ENCODE results near the gene IL24.
A peak's percentile ranks its signal among the peaks of the same experiment; 100 is the strongest.

The IL24 gene

DNA sequence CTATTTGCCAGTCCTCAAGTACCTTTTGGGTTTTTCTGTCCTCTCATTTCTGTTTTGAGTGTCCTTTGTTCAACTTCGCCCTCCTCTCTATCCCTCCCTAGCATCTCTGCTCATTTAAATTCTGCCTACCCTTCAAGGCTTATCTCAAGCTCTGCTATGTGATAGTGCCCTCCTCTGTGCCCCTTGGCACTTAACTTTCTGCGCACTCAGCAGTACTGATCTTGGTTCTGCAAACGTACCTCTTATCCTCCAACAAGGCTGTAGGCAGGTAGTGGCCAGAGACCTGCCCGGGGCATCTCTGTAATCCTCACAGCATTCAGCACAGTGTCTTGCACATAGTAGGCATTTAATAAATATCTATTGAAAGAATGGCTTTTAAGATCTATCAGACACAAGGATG, 37.1 kb upstream of the IL24 start:
- Histone ChIP-seq H3K4me2 (ENCODE audit: low read length) (no peak overlapping the region), H3K27ac (ENCODE audit: low read depth, low read length) (no peak overlapping the region), H3K27me3 (ENCODE audit: control insufficient read depth, low read length) (peaks cover 9% of the 10 kb centered on the region; the same call in 1 of the 2 replicates), H4K20me1 (ENCODE audit: control insufficient read depth, insufficient read depth, low read depth, low read length) (no peaks in the 10 kb centered on the region), H3K36me3 (ENCODE audit: control insufficient read depth, low read length) (no peaks in the 10 kb centered on the region), H3K79me2 (ENCODE audit: control insufficient read depth, low read length) (no peaks in the 10 kb centered on the region), H3K9me3 (ENCODE audit: control insufficient read depth, insufficient read depth, low read length) (no peaks in the 10 kb centered on the region), H3F3A (ENCODE audit: control insufficient read depth, insufficient read depth) (no peaks in the 10 kb centered on the region), H3K4me1 (ENCODE audit: control insufficient read depth, low read length) (no peaks in the 10 kb centered on the region), H3K9me2 (replicated peaks; ENCODE audit: control insufficient read depth, low read length) (no peaks in the 10 kb centered on the region), H3K4me3 (ENCODE audit: low read length) (no peak overlapping the region)
- TF ChIP-seq, protein P1, sequence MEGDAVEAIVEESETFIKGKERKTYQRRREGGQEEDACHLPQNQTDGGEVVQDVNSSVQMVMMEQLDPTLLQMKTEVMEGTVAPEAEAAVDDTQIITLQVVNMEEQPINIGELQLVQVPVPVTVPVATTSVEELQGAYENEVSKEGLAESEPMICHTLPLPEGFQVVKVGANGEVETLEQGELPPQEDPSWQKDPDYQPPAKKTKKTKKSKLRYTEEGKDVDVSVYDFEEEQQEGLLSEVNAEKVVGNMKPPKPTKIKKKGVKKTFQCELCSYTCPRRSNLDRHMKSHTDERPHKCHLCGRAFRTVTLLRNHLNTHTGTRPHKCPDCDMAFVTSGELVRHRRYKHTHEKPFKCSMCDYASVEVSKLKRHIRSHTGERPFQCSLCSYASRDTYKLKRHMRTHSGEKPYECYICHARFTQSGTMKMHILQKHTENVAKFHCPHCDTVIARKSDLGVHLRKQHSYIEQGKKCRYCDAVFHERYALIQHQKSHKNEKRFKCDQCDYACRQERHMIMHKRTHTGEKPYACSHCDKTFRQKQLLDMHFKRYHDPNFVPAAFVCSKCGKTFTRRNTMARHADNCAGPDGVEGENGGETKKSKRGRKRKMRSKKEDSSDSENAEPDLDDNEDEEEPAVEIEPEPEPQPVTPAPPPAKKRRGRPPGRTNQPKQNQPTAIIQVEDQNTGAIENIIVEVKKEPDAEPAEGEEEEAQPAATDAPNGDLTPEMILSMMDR (IDR thresholded peaks at IDR 0.05; ENCODE audit: low read depth, low read length, poor library complexity, severe bottlenecking): no peak
- TF ChIP-seq EZH2phosphoT487 (IDR thresholded peaks at IDR 0.05; ENCODE audit: borderline replicate concordance, low read length): no peak

- no peaks in the 10 kb centered on the region for H3K9me3 ChIP-seq (ENCODE audit: control insufficient read depth, insufficient read depth, low read length)
- no peak overlapping the region for H3K4me2 ChIP-seq (ENCODE audit: low read length)
- H3K27ac ChIP-seq (ENCODE audit: low read depth, low read length): no peak overlapping the region
- TF ChIP-seq, protein P1 (IDR thresholded peaks at IDR 0.05; ENCODE audit: low read depth, low read length, poor library complexity, severe bottlenecking): no peak
- no peak for TF ChIP-seq EZH2phosphoT487 (IDR thresholded peaks at IDR 0.05; ENCODE audit: borderline replicate concordance, low read length)
- no peak overlapping the region for H3K4me3 ChIP-seq (ENCODE audit: low read length)
- H3K4me1 ChIP-seq (ENCODE audit: control insufficient read depth, low read length): no peaks in the 10 kb centered on the region
- H4K20me1 ChIP-seq (ENCODE audit: control insufficient read depth, insufficient read depth, low read depth, low read length): no peaks in the 10 kb centered on the region
- H3K27me3 ChIP-seq (ENCODE audit: control insufficient read depth, low read length): peaks cover 23% of the 10 kb centered on the region
- H3F3A ChIP-seq (ENCODE audit: control insufficient read depth, insufficient read depth): no peaks in the 10 kb centered on the region
- no peaks in the 10 kb centered on the region for H3K79me2 ChIP-seq (ENCODE audit: control insufficient read depth, low read length)
- no peaks in the 10 kb centered on the region for H3K36me3 ChIP-seq (ENCODE audit: control insufficient read depth, low read length)
- no peaks in the 10 kb centered on the region for H3K9me2 ChIP-seq (replicated peaks; ENCODE audit: control insufficient read depth, low read length)
Observed at GRCh38 chr1:206863266-206863665, 34.0 kb upstream of the IL24 start.

DNA sequence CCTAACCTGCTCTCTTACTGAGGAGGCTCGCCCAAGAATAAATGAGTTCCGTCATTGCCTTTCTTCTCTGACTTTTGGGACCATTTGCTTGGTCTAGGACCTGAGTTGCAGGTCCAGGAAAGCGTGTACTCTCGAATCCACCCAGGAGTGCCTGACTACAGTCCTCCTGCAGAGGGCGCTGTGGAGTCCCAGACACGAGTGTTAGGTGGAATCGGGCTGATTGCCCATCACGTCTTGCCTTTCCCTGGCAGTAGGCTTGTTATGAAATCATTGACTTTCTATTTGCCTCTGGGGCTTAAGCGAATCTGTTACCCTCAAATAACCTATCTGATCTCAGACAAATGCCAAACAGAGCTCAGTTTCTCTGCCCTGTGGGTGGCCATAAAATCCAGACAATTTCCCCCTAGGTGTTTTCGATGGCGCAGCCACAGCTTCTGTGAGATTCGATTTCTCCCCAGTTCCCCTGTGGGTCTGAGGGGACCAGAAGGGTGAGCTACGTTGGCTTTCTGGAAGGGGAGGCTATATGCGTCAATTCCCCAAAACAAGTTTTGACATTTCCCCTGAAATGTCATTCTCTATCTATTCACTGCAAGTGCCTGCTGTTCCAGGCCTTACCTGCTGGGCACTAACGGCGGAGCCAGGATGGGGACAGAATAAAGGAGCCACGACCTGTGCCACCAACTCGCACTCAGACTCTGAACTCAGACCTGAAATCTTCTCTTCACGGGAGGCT, 32.1 kb upstream of the IL24 start, which contains the start of gene IL20:
IL20 (plus strand) TSS at position 685 of the 733 bp plus-strand sequence. CDS start 230 bp downstream, outside the sequence.
- Histone ChIP-seq H3K9me3 (ENCODE audit: control insufficient read depth, insufficient read depth, low read length) (no peaks in the 10 kb centered on the region), H3K27ac (ENCODE audit: low read depth, low read length) (no peak within 1 kb of the TSS), H4K20me1 (ENCODE audit: control insufficient read depth, insufficient read depth, low read depth, low read length) (no peaks in the 10 kb centered on the region), H3F3A (ENCODE audit: control insufficient read depth, insufficient read depth) (no peaks in the 10 kb centered on the region), H3K4me1 (ENCODE audit: control insufficient read depth, low read length) (no peaks in the 10 kb centered on the region), H3K36me3 (ENCODE audit: control insufficient read depth, low read length) (no peaks in the 10 kb centered on the region), H3K9me2 (replicated peaks; ENCODE audit: control insufficient read depth, low read length) (no peaks in the 10 kb centered on the region), H3K4me3 (ENCODE audit: low read length) (no peak within 1 kb of the TSS), H3K27me3 (ENCODE audit: control insufficient read depth, low read length) (peaks cover 25% of the 10 kb centered on the region), H3K4me2 (ENCODE audit: low read length) (no peak within 1 kb of the TSS), H3K79me2 (ENCODE audit: control insufficient read depth, low read length) (no peaks in the 10 kb centered on the region)
- no peak for TF ChIP-seq EZH2phosphoT487 (IDR thresholded peaks at IDR 0.05; ENCODE audit: borderline replicate concordance, low read length)
- TF ChIP-seq, protein P1 (IDR thresholded peaks at IDR 0.05; ENCODE audit: low read depth, low read length, poor library complexity, severe bottlenecking): peak; percentile 86

All from DOHH2 (cell line).